Tibial nerve (tissue), 4 donors: Measurements from ENCODE around the gene RFX7. TPM values are rescaled to one million over a fixed set of nuclear protein-coding genes. Genes with fewer than 3 reads are reported as not detected.

ENCODE experiments used
- DNase-seq, 2 donors: peaks; one replicate each; pipeline ENCODE4 v3.0.0-alpha.2; 2019; ENCODE audit warnings: low spot score in 2 of 2
- H3K27ac ChIP-seq, 4 donors: fragments of 200-600 bp; sonication (generic) in 3 of 4; one replicate each; pipeline ENCODE4 v1.5.1; 2017 to 2019; ENCODE audit warnings: mild to moderate bottlenecking in 1 of 4
- H3K27me3 ChIP-seq, 2 donors: fragments of 200-600 bp; sonication (generic) in 1 of 2; one replicate each; pipeline versions ENCODE4 v1.5.1 to v1.6.0; 2017 to 2019
- H3K36me3 ChIP-seq, 3 donors: fragments of 200-600 bp; sonication (generic); one replicate each; pipeline ENCODE4 v1.5.1; 2018 to 2019
- H3K4me1 ChIP-seq, 4 donors: fragments of 200-600 bp; sonication (generic) in 3 of 4; one replicate each; pipeline ENCODE4 v1.5.1; 2017 to 2019
- H3K4me3 ChIP-seq, 4 donors: fragments of 200-600 bp; sonication (generic) in 3 of 4; one replicate each; pipeline ENCODE4 v1.5.1; 2017 to 2019; ENCODE audit warnings: mild to moderate bottlenecking in 1 of 4, moderate library complexity in 1 of 4
- H3K9me3 ChIP-seq, 4 donors: fragments of 200-600 bp; sonication (generic) in 3 of 4; one replicate each; pipeline ENCODE4 v1.5.1; 2017 to 2019
- EP300 ChIP-seq, 2 donors: sonication (generic); formaldehyde crosslinking; IDR thresholded peaks; one replicate each; pipeline ENCODE4 v1.6.1; 2017; ENCODE audit warnings: antibody characterized with exemption in 2 of 2, mild to moderate bottlenecking in 1 of 2
- POLR2A ChIP-seq, 2 donors: fragments of 450-650 bp; IDR thresholded peaks; one replicate each; pipeline ENCODE4 v1.6.1; 2017; ENCODE audit warnings: antibody characterized with exemption in 2 of 2, mild to moderate bottlenecking in 2 of 2, moderate library complexity in 2 of 2
- WGBS, 2 donors: methylation state at CpG; one replicate each; pipeline ENCODE4 v1.1.5; 2018; 5-methylcytosine and 5-hydroxymethylcytosine counted together
- total RNA-seq, 4 donors: library from RNA; depleted of rRNA; stranded (reverse); fragments of >200 nt; gene quantifications; one replicate each; pipeline ENCODE4 v1.1.0, GENCODE V29; 2016
- TF ChIP-seq, protein P1 (sequence below), 5 experiments: fragments of 200-600 bp in 3 of 5; fragments of 450-650 bp in 2 of 5; sonication (generic) in 3 of 5; IDR thresholded peaks; one replicate each; pipeline ENCODE4 v1.5.1; 2016 to 2019; ENCODE audit warnings: antibody characterized with exemption in 5 of 5, mild to moderate bottlenecking in 3 of 5, moderate library complexity in 2 of 5

RFX7 gene
- total RNA-seq, 4 donors from 2014 or later, result 7.1 to 13.8 (median 10.0) TPM

DNA sequence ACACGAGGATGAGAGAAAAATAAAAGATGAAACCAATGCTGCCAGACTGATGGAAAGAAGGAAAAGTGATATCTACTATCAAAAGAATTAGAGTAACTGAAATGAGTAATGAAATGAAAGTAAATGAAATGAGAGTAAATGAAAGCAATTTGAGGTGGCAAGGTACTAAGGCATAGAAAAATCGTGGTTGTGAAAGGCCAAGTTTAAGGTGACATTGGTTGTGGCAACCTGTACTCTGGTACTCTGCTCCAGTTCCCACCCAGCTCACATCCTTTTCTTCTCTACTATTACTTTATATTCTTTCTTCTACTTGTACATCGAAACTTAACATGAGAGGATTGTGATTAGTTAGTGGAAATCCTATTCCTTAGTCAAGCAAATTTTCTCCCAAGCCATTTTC, 10.1 kb downstream of the RFX7 start:
- no peak for DNase-seq
- Histone ChIP-seq H3K4me3 (no peak overlapping the region), H3K9me3 (peaks cover 0 to 36% (median 5%) of the 10 kb centered on the region in 4 donors), H3K4me1 (peaks cover 0 to 14% (median 0%) of the 10 kb centered on the region in 4 donors), H3K27me3 (no peaks in the 10 kb centered on the region), H3K36me3 (peaks cover 0 to 40% (median 0%) of the 10 kb centered on the region in 3 donors), H3K27ac (no peak overlapping the region)
- TF ChIP-seq POLR2A (IDR thresholded peaks at IDR 0.05) (no peak), EP300 (IDR thresholded peaks at IDR 0.05) (no peak)
- TF ChIP-seq, protein P1, sequence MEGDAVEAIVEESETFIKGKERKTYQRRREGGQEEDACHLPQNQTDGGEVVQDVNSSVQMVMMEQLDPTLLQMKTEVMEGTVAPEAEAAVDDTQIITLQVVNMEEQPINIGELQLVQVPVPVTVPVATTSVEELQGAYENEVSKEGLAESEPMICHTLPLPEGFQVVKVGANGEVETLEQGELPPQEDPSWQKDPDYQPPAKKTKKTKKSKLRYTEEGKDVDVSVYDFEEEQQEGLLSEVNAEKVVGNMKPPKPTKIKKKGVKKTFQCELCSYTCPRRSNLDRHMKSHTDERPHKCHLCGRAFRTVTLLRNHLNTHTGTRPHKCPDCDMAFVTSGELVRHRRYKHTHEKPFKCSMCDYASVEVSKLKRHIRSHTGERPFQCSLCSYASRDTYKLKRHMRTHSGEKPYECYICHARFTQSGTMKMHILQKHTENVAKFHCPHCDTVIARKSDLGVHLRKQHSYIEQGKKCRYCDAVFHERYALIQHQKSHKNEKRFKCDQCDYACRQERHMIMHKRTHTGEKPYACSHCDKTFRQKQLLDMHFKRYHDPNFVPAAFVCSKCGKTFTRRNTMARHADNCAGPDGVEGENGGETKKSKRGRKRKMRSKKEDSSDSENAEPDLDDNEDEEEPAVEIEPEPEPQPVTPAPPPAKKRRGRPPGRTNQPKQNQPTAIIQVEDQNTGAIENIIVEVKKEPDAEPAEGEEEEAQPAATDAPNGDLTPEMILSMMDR (IDR thresholded peaks at IDR 0.05), result no peak
- WGBS, 2 donors, result 96 to 97% methylated on average over 3 of the region's 3 CpGs

DNA sequence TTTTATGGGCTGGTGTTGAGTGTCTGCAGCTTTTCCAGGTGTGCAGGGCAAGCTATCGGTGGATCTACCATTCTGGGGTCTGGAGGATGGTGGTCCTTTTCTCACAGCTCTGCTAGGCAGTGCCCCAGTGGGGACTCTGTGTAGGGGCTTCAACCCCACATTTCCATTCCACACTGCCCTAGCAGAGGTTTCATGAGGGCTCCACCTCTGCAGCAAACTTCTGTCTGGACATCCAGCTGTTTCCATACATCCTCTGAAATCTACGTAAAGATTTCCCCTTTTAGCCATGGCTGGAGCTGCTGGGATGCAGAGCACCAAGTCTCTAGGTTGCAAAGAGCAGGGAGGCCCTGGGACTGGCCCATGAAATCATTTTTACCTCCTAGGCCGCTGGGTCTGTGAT, 11.6 kb downstream of the RFX7 start:
- DNase-seq, result no peak
- H3K27ac ChIP-seq, result no peak overlapping the region
- 97 to 98% methylated on average over 3 of the region's 3 CpGs for WGBS, 2 donors

DNA sequence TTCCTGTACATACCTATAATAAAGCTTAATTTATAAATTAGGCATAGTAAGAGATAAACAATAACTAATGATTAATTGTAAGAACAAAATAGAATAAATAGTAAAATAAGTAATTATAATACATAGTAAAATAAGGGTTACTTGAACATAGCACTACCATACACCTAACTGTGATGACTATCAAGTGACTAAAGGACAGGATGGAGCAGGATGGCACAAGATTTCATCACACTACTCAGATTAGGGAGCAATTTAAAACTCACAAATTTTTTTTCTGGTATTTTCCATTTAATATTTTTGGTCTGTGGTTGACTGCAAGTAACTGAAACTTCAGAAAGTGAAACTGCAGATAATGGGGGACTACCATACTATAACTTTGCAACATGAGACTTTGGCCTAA, 14.8 kb downstream of the RFX7 start:
- H3K4me1 ChIP-seq, result no peaks in the 10 kb centered on the region
- no peak for DNase-seq
- TF ChIP-seq POLR2A (IDR thresholded peaks at IDR 0.05), result no peak
- TF ChIP-seq, protein P1 (IDR thresholded peaks at IDR 0.05), result no peak
- no peak for TF ChIP-seq EP300 (IDR thresholded peaks at IDR 0.05)
- H3K36me3 ChIP-seq, result peaks cover 0 to 40% (median 0%) of the 10 kb centered on the region in 3 donors
- peaks cover 0 to 48% (median 8%) of the 10 kb centered on the region in 4 donors for H3K9me3 ChIP-seq
- H3K27ac ChIP-seq, result no peak overlapping the region
- no peaks in the 10 kb centered on the region for H3K27me3 ChIP-seq
- no peak overlapping the region for H3K4me3 ChIP-seq

More for the DNA sequence above, 11.6 kb downstream of the RFX7 start:
- H3K4me1 ChIP-seq, result peaks cover 0 to 10% (median 0%) of the 10 kb centered on the region in 4 donors
- peaks cover 0 to 48% (median 8%) of the 10 kb centered on the region in 4 donors for H3K9me3 ChIP-seq
- H3K27me3 ChIP-seq, result no peaks in the 10 kb centered on the region
- H3K4me3 ChIP-seq, result no peak overlapping the region
- TF ChIP-seq, protein P1 (IDR thresholded peaks at IDR 0.05), result no peak
- TF ChIP-seq EP300 (IDR thresholded peaks at IDR 0.05), result no peak
- no peak for TF ChIP-seq POLR2A (IDR thresholded peaks at IDR 0.05)
- H3K36me3 ChIP-seq, result peaks cover 0 to 40% (median 0%) of the 10 kb centered on the region in 3 donors

DNA sequence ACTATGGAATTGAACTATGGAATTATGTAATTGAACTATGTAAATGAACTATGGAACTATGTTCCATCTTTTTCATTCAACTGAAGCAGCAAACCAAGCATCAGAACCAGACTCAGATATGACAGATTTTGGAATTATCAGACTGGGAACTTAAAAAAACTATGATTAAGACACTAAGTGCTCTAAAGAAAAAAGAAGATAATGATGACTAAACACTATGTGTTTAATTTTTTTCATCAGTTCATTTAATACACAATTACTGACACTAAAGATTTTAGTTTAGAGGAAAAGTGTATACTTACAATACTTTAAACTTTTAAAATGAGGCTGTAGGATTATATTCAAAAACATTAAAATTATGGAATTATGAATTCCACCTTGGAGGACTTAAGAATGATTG, 15.3 kb downstream of the RFX7 start:
- H3K9me3 ChIP-seq, result peaks cover 0 to 48% (median 8%) of the 10 kb centered on the region in 4 donors
- H3K27ac ChIP-seq, result no peak overlapping the region
- TF ChIP-seq EP300 (IDR thresholded peaks at IDR 0.05) (no peak), POLR2A (IDR thresholded peaks at IDR 0.05) (no peak)
- H3K36me3 ChIP-seq, result peaks cover 0 to 40% (median 0%) of the 10 kb centered on the region in 3 donors
- no peak for DNase-seq
- H3K4me3 ChIP-seq, result no peak overlapping the region
- H3K4me1 ChIP-seq, result no peaks in the 10 kb centered on the region
- no peaks in the 10 kb centered on the region for H3K27me3 ChIP-seq

DNA sequence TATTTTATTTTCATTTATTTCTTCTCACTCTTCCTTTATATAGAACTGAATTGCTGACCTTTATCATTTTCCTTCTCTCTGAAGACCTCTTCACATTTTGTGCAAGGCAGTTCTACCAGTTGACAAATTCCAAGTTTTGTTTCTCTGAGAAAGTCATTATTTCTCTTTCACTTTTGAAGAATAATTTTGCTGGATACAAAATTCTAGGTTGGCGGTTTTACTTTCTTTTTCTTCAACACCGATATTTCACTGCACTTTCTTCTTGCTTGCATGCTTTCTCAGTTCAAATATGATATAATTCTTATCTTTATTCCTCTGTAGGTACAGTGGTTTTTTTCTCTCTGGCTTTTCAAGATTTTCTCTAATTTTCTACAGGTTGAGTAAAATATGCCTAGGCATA, 15.9 kb downstream of the RFX7 start:
- Histone ChIP-seq H3K27me3 (no peaks in the 10 kb centered on the region), H3K9me3 (peaks cover 0 to 49% (median 8%) of the 10 kb centered on the region in 4 donors), H3K36me3 (peaks cover 0 to 41% (median 0%) of the 10 kb centered on the region in 3 donors), H3K4me1 (no peaks in the 10 kb centered on the region), H3K27ac (no peak overlapping the region), H3K4me3 (no peak overlapping the region)
- WGBS, 2 donors, result 98 to 99% methylated on average over 2 of the region's 2 CpGs
- DNase-seq, result no peak
- TF ChIP-seq EP300 (IDR thresholded peaks at IDR 0.05) (no peak), POLR2A (IDR thresholded peaks at IDR 0.05) (no peak)
- TF ChIP-seq, protein P1 (IDR thresholded peaks at IDR 0.05), result no peak

DNA sequence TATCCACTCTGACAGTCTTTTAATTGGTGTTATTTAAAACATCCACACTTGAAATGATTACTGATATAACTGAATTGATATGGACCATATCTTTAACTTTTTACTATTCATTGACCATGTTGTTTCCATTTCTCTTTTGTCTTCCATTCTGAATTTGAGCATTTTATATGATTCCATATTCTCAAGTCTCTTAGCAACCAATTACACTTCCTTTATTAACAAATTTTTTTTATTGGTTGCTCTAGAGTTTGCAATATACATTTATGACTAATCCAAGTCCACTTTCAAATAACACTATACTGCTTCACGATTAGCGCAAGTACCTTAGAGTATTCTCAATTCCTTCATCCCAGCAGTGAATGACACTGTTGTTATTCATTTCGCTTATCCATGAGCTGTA, 16.4 kb downstream of the RFX7 start:
- DNase-seq, result no peak
- Histone ChIP-seq H3K9me3 (peaks cover 0 to 49% (median 6%) of the 10 kb centered on the region in 4 donors), H3K4me3 (no peak overlapping the region), H3K4me1 (no peaks in the 10 kb centered on the region), H3K27ac (no peak overlapping the region), H3K36me3 (peaks cover 0 to 36% (median 0%) of the 10 kb centered on the region in 3 donors), H3K27me3 (no peaks in the 10 kb centered on the region)
- TF ChIP-seq, protein P1 (IDR thresholded peaks at IDR 0.05), result no peak
- TF ChIP-seq POLR2A (IDR thresholded peaks at IDR 0.05) (no peak), EP300 (IDR thresholded peaks at IDR 0.05) (no peak)
- 81 to 97% methylated on average over 3 of the region's 3 CpGs for WGBS, 2 donors
